T-helper 2 cell treated with Interferon-gamma antibody and Interleukin-4, amounts not matched to agents 5 μg/mL and 100 μg/mL, for 36 hours (primary cell): ENCODE results near the gene POC1A.
A peak's percentile ranks its signal among the peaks of the same experiment; 100 is the strongest.

ENCODE experiments used
- DNase-seq: peaks from one replicate; pipeline ENCODE4 v3.0.0; 2021; ENCODE audit warnings: low spot score
- H3K27ac Mint-ChIP-seq: one replicate; pipeline ENCODE4 v1.8.0; 2021; ENCODE audit warnings: mild to moderate bottlenecking, mixed read lengths
- H3K27me3 Mint-ChIP-seq: one replicate; pipeline ENCODE4 v1.8.0; 2021; ENCODE audit warnings: low read depth, mixed read lengths
- H3K36me3 Mint-ChIP-seq: one replicate; pipeline ENCODE4 v1.8.0; 2021; ENCODE audit warnings: low read depth, mixed read lengths
- H3K4me1 Mint-ChIP-seq: one replicate; pipeline ENCODE4 v1.8.0; 2021; ENCODE audit warnings: low read depth, mixed read lengths
- H3K4me3 Mint-ChIP-seq: one replicate; pipeline ENCODE4 v1.8.0; 2022; ENCODE audit warnings: mild to moderate bottlenecking, moderate library complexity, mixed read lengths
- H3K9me3 Mint-ChIP-seq: one replicate; pipeline ENCODE4 v1.8.0; 2021; ENCODE audit warnings: mixed read lengths

POC1A gene

GRCh38 chr3:52123106-52123725 is 31.0 kb downstream of the POC1A start:
- peaks cover 20% of the 10 kb centered on the region for H3K36me3 Mint-ChIP-seq
- H3K4me3 Mint-ChIP-seq, result no peak overlapping the region
- no peaks in the 10 kb centered on the region for H3K9me3 Mint-ChIP-seq
- H3K27me3 Mint-ChIP-seq, result no peaks in the 10 kb centered on the region
- peak; percentile 64 for DNase-seq
- peaks cover 11% of the 10 kb centered on the region for H3K4me1 Mint-ChIP-seq
- no peak overlapping the region for H3K27ac Mint-ChIP-seq

- no peak overlapping the region for H3K27ac Mint-ChIP-seq
- H3K4me1 Mint-ChIP-seq, result peaks cover 11% of the 10 kb centered on the region
- H3K4me3 Mint-ChIP-seq, result no peak overlapping the region
- peaks cover 18% of the 10 kb centered on the region for H3K36me3 Mint-ChIP-seq
- no peaks in the 10 kb centered on the region for H3K9me3 Mint-ChIP-seq
- no peak for DNase-seq
- H3K27me3 Mint-ChIP-seq, result no peaks in the 10 kb centered on the region
Measured at GRCh38 chr3:52122491-52122890, 31.7 kb downstream of the POC1A start.

- H3K9me3 Mint-ChIP-seq, result no peaks in the 10 kb centered on the region
- H3K27ac Mint-ChIP-seq, result peak overlapping the region; percentile 4
- H3K4me1 Mint-ChIP-seq, result peaks cover 11% of the 10 kb centered on the region
- no peak for DNase-seq
- H3K27me3 Mint-ChIP-seq, result no peaks in the 10 kb centered on the region
- H3K36me3 Mint-ChIP-seq, result peaks cover 18% of the 10 kb centered on the region
- H3K4me3 Mint-ChIP-seq, result no peak overlapping the region
Measured at GRCh38 chr3:52121813-52122212, 32.4 kb downstream of the POC1A start.

- H3K27me3 Mint-ChIP-seq, result no peaks in the 10 kb centered on the region
- no peaks in the 10 kb centered on the region for H3K9me3 Mint-ChIP-seq
- no peak for DNase-seq
- no peak overlapping the region for H3K4me3 Mint-ChIP-seq
- peak overlapping the region; percentile 37 for H3K27ac Mint-ChIP-seq
- peaks cover 18% of the 10 kb centered on the region for H3K36me3 Mint-ChIP-seq
- H3K4me1 Mint-ChIP-seq, result peaks cover 11% of the 10 kb centered on the region
Measured at GRCh38 chr3:52121464-52121805, 32.8 kb downstream of the POC1A start.

DNA sequence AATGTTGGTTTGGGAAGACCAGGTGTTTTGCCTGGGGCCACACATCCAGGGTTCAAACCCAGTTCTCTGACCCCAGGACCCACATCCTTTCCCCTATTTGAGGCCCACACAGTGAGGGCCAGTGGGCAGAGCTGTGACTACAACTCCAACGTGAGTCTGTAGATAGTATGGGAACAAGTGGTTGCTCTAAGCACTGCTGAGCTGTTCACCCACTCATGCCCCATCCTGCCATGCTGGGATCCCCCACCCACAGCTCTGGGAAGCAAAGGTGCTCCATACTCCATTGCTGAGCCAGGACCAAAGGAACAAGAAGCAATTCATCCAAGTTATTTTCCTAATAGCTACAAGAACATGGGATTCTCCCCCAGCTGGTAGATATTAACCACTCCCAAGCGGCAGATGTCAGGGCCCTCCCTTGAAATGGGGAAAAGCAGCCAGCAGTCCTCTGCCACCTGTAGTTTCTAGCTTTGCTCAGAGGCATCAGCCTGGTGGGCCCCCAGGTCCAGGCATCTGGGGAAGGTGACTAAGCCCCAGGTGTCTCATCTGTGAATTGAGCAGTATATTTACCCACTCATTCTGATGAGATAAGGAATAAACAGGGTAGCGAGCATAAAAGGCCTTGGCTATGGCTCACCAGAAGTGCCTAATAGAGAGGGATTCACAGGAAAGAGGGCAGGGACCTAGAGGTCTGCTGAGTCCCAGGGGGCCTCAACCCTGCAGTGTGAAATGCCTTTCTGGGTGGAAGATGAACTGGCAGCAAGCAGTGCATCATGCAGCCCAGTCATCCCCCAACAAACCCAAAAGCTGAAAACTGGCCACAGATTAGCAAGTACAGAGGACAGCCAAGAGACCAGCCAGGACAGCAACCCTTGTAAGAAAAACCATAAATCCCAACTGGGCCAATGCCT is 33.4 kb downstream of the POC1A start:
- H3K36me3 Mint-ChIP-seq, result peaks cover 16% of the 10 kb centered on the region
- DNase-seq, result no peak
- H3K4me1 Mint-ChIP-seq, result peaks cover 11% of the 10 kb centered on the region
- H3K9me3 Mint-ChIP-seq, result no peaks in the 10 kb centered on the region
- peak overlapping the region; percentile 37 for H3K27ac Mint-ChIP-seq
- no peaks in the 10 kb centered on the region for H3K27me3 Mint-ChIP-seq
- H3K4me3 Mint-ChIP-seq, result no peak overlapping the region

DNA sequence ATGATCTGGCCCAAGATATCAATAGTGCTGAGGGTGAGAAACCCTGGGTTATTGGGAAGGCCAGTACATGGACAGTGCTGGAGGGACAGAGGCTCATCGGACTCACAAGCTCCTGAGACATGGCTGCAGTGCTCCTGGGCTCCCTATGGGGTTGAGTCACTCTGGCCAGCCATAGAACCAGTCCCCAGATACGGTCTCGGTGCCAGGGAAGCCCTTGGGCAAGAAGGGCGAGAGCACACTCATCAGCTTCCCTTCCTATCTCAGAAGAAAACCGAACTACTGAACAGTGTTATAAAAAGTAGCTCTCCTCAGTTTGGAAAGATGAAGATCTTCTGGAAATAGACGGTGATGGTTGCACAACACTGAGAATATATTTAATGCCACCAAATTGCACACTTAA is 34.4 kb downstream of the POC1A start:
- Mint-ChIP-seq H3K9me3 (no peaks in the 10 kb centered on the region), H3K27ac (no peak overlapping the region), H3K27me3 (no peaks in the 10 kb centered on the region), H3K4me1 (peaks cover 11% of the 10 kb centered on the region), H3K4me3 (no peak overlapping the region), H3K36me3 (peaks cover 20% of the 10 kb centered on the region)
- no peak for DNase-seq

DNA sequence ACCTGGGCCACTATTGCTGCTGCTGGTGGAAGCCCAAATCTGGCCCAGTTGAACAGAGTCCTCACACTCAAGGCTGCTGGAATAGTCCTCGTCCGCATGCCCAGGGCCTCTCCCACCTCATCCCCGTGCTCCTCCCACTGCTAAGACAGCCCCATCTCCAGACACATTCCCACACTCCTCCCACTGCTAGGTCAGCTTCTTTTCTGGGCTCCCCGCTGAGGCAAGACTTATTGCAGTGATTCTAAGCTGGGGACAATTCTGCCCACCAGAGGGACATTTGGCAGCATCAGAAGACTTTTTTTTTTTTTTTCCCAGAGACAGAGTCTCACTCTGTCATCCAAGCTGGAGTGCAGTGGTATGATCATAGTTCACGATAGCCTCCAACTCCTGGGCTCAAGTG is 35.1 kb downstream of the POC1A start:
- Mint-ChIP-seq H3K27ac (peak overlapping the region; percentile 41), H3K4me1 (peaks cover 11% of the 10 kb centered on the region), H3K9me3 (no peaks in the 10 kb centered on the region), H3K36me3 (peaks cover 20% of the 10 kb centered on the region), H3K4me3 (no peak overlapping the region), H3K27me3 (no peaks in the 10 kb centered on the region)
- no peak for DNase-seq

GRCh38 chr3:52118156-52118875 is 35.9 kb downstream of the POC1A start:
- Mint-ChIP-seq H3K9me3 (no peaks in the 10 kb centered on the region), H3K4me1 (peaks cover 11% of the 10 kb centered on the region), H3K27me3 (no peaks in the 10 kb centered on the region), H3K27ac (no peak overlapping the region), H3K36me3 (peaks cover 20% of the 10 kb centered on the region), H3K4me3 (no peak overlapping the region)
- no peak for DNase-seq

- Mint-ChIP-seq H3K36me3 (peaks cover 19% of the 10 kb centered on the region), H3K9me3 (no peaks in the 10 kb centered on the region), H3K4me3 (no peak overlapping the region), H3K4me1 (peaks cover 11% of the 10 kb centered on the region), H3K27ac (no peak overlapping the region), H3K27me3 (no peaks in the 10 kb centered on the region)
- DNase-seq, result no peak
Measured at GRCh38 chr3:52117537-52117936, 36.7 kb downstream of the POC1A start.

DNA sequence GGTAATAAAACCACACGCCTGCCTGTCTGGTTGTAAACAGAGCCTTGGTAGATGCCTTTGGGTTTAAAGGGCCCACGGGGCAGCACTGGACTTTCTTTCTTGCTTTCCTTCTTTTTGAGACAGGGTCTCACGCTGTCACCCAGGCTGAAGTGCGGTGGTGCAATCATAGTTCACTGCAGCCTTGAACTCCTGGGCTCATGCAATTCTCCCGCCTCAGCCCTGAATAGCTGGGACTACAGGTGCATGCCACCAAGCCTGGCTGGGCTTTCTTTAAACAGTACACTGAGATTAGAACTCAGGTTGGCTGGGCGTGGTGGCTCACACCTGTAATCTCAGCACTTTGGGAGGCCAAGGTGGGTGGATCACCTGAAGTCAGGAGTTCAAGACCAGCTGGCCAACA is 42.2 kb downstream of the POC1A start:
- no peak for DNase-seq
- no peak overlapping the region for H3K27ac Mint-ChIP-seq
- H3K36me3 Mint-ChIP-seq, result peaks cover 24% of the 10 kb centered on the region
- H3K27me3 Mint-ChIP-seq, result no peaks in the 10 kb centered on the region
- no peak overlapping the region for H3K4me3 Mint-ChIP-seq
- no peaks in the 10 kb centered on the region for H3K4me1 Mint-ChIP-seq
- no peaks in the 10 kb centered on the region for H3K9me3 Mint-ChIP-seq

DNA sequence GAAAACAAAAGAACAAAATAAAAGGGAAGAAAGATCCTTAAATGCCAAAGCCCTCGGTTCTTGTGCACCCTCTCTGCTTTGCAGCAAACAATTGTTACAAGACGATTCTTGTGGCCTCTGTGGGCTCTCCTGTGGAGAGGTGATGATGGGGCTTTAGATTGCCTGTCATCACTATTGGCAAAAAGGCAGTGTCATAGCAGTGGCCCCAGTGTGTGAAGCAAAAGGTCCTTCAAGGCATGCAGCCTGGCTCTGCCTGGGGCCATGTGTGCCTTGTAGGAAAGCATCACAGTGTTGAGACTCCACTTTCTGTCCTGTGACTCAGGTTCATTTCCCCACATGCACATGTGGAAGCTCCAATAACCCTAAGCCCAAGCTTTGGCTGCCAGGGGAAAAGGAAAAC is 43.7 kb downstream of the POC1A start:
- no peaks in the 10 kb centered on the region for H3K27me3 Mint-ChIP-seq
- H3K9me3 Mint-ChIP-seq, result no peaks in the 10 kb centered on the region
- no peak overlapping the region for H3K27ac Mint-ChIP-seq

GRCh38 chr3:52109611-52110301 is 44.5 kb downstream of the POC1A start:
- Mint-ChIP-seq H3K36me3 (peaks cover 25% of the 10 kb centered on the region), H3K9me3 (no peaks in the 10 kb centered on the region), H3K4me3 (no peak overlapping the region), H3K27ac (peak overlapping the region; percentile 22), H3K4me1 (no peaks in the 10 kb centered on the region), H3K27me3 (no peaks in the 10 kb centered on the region)
- no peak for DNase-seq

More for the DNA sequence above, 43.7 kb downstream of the POC1A start:
- H3K36me3 Mint-ChIP-seq, result peaks cover 23% of the 10 kb centered on the region
- no peak overlapping the region for H3K4me3 Mint-ChIP-seq
- no peaks in the 10 kb centered on the region for H3K4me1 Mint-ChIP-seq
- no peak for DNase-seq

GRCh38 chr3:52108302-52109232 is 45.7 kb downstream of the POC1A start:
- Mint-ChIP-seq H3K27ac (peak overlapping the region; percentile 29), H3K36me3 (peaks cover 32% of the 10 kb centered on the region), H3K9me3 (no peaks in the 10 kb centered on the region), H3K27me3 (no peaks in the 10 kb centered on the region), H3K4me1 (no peaks in the 10 kb centered on the region), H3K4me3 (no peak overlapping the region)
- DNase-seq, result no peak
